Mammary epithelial cell (primary cell): ENCODE measurements around the gene PARP15.

Source experiments
- EZH2 ChIP-seq: IDR thresholded peaks from 2 replicates; pipeline ENCODE4 v1.6.1; 2012; ENCODE audit warnings: low read length, inconsistent platforms, borderline replicate concordance
- TF ChIP-seq, protein P1 (sequence below), 2 donors: IDR thresholded peaks in 1 of 2; conservative IDR thresholded peaks in 1 of 2; 2 replicates each; pipeline ENCODE4 v1.5.1; 2011 to 2012; ENCODE audit warnings: inconsistent platforms in 2 of 2, low read length in 2 of 2, mild to moderate bottlenecking in 2 of 2, control low read depth in 1 of 2, low read depth in 1 of 2; ENCODE audit not compliant: insufficient read depth in 1 of 2; ENCODE audit errors: extremely low read depth in 1 of 2

DNA sequence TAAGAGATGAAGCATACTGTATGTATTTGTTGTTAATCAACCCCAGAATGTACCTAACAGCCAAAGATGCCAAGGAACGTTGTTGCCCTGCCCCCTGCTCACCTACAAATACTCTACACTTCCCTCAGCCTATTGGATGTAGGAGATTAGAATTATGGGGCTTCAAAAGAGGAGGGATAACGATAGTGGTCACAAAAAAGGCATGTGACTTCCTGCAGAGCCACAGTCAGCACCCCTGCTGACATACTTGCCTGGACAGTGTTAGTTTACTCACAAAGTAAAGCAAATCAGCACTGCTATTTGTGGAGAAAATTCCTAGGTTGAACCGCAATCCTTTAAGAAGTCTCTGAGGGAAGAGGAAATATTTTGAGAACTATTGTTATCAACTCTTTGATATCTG, 37.9 kb downstream of the PARP15 start:
- TF ChIP-seq, protein P1, sequence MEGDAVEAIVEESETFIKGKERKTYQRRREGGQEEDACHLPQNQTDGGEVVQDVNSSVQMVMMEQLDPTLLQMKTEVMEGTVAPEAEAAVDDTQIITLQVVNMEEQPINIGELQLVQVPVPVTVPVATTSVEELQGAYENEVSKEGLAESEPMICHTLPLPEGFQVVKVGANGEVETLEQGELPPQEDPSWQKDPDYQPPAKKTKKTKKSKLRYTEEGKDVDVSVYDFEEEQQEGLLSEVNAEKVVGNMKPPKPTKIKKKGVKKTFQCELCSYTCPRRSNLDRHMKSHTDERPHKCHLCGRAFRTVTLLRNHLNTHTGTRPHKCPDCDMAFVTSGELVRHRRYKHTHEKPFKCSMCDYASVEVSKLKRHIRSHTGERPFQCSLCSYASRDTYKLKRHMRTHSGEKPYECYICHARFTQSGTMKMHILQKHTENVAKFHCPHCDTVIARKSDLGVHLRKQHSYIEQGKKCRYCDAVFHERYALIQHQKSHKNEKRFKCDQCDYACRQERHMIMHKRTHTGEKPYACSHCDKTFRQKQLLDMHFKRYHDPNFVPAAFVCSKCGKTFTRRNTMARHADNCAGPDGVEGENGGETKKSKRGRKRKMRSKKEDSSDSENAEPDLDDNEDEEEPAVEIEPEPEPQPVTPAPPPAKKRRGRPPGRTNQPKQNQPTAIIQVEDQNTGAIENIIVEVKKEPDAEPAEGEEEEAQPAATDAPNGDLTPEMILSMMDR (conservative IDR thresholded peaks at IDR 0.05 in 1 of 2, IDR thresholded peaks at IDR 0.05 in 1 of 2; ENCODE audit: extremely low read depth in 1 of 2, insufficient read depth in 1 of 2, low read depth in 1 of 2, low read length in 2 of 2) = no peak
- TF ChIP-seq EZH2 = no peak
